Pons (tissue), 1 donor: ENCODE data around the gene USP50.
"Not testable (repeated sequence)": the region's sequence is repeated elsewhere in the genome, so short reads cannot be mapped to it uniquely, and the experiment has no call there.

Experiments
- DNase-seq: peaks from one replicate; pipeline ENCODE4 v3.0.0-alpha.2; 2016; ENCODE audit warnings: low spot score

Gene USP50

DNA sequence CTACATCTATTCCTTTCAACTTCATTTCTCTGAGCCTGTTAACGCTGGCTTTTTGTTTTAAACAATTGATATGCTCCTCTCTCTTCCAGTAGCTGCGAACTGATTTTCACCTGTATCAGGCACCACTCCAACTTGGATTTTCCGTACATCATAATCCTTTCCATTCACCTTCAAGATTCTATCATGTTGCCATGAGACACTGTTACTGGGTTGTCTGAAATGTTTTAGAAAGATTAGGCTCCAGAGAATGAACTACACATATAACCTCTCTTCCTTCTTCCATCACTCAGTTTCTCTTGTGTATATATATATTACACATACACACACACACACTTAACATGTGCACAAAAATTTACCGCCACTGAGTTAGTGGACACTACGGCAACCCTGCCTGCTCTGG, at the start of gene USP50:
Gene USP50 (minus strand): TSS at position 101 of the 400 bp plus-strand sequence. CDS start 141 bp downstream, outside the sequence.
- no peak for DNase-seq

DNA sequence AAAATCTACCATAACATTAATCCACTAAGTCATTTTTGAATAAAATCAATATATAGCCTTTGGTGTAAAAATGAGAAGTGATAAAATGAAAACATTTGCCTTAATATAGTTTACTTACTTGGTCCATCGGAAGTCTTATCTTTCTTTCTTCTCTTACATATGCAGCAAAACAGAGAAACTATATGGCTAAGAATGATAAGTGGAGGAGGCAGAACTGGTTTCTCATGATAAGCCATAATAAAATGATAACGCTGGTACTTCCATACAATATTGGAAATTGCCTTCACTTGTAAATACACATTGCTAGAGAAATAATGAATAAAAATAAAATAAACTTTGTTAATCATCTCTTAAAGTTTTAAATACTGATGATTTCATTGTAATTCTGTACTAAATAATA, 47.8 kb upstream of the USP50 start:
- DNase-seq = no peak

DNA sequence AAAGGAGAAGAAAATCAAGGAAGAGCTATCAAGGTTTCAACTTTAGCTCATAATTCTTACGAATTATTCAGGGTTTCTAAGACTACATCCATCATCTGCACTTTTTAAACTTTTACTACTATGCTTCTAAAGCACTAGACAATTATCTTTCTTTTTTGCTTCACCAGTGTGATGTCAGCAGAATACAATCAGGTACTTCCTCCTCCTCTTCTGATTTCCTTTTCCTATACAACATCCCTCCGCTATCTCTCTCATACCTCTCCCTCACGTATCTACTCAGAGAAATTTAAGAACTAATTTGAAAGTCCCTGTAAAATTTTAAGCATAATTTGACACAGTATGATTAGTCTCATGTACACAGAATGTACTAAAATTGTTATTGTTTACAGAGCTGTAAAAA, 47.3 kb upstream of the USP50 start:
- no peak for DNase-seq

DNA sequence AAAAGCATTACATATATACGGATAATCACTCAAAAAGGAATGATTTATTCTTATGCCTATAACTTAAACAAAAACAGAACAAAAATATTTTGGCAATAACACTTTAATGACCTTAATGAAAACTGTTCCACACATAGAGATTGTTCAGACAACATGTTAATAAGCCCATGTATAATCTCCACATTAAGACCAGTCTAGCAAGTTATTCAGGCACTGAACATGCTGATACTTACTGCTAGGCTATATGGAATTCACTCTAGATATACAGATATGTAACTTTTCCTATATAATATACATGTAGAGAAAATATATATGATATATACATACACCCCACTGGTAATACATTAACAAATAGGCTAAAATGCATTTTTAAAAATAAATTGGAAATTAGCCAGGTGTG, 43.8 kb upstream of the USP50 start:
- no peak for DNase-seq

DNA sequence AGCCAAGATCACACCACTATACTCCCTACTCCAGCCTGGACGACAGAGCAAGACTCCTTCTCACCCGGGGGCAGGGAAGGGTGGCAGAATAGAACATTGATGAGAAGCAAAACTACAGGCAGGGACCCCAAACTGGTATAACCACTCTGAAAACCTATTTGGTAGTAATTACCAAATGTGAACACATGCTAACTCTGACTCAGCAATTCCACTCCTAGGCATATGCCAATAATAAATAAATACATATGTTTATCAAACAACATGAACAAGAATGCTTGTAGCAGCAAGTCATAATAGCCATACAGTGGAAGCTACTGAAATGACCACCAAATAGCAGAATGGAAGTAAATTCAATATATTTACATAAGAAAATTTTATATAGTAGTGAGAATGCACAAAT, 31.0 kb upstream of the USP50 start:
- DNase-seq = no peak

DNA sequence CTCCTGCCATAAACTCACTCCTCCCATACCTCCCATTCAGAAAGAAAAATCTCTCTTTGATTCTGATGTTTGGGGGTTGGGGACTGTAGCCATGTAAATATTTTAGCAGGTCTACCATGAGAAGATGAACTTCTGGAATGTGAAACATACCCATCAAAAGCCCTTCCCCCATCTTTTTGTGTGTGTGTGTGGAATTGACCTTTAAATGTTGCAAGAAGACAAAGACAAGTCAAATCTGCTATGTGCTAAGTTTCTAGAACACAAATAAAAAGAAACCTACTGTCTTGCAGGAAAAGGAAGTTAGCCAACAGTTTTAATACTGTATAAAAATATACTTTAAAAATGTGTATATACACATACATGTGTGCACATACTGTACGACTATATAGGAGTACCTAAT, 29.7 kb upstream of the USP50 start:
- no peak for DNase-seq

DNA sequence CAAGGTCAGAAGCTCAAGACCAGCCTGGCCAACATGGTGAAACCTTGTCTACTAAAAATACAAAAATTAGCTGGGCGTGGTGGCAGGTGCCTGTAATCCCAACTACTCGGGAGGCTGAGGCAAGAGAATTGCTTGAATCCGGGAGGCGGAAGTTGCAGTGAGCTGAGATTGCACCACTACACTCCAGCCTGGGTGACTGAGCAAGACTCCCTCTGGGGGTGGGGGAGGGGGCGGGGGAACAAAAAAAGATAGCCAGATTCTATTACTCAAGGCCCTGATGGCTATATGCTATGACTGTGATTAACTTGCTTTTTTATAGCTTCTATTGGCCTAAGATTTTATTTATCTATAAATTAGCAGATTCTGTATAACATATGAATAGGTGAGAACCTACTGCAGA, 27.4 kb upstream of the USP50 start:
- not testable (repeated sequence) for DNase-seq

DNA sequence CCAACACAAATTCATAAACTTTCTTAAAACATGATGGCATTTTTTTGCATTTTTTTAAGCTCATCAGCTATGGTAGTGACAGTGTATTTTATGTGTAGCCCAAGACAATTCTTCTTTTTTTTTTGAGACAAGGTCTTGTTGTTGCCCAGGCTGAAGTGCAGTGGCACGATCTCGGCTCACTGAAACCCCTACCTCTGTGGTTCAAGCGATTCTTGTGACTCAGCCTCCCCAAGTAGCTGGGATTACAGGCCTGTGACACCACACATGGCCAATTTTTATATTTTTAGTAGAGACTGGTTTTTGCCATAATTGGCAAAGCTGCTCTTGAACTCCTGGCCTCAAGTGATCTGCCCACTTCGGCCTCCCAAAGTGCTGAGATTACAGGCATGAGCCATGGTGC, 17.3 kb upstream of the USP50 start:
- no peak for DNase-seq

DNA sequence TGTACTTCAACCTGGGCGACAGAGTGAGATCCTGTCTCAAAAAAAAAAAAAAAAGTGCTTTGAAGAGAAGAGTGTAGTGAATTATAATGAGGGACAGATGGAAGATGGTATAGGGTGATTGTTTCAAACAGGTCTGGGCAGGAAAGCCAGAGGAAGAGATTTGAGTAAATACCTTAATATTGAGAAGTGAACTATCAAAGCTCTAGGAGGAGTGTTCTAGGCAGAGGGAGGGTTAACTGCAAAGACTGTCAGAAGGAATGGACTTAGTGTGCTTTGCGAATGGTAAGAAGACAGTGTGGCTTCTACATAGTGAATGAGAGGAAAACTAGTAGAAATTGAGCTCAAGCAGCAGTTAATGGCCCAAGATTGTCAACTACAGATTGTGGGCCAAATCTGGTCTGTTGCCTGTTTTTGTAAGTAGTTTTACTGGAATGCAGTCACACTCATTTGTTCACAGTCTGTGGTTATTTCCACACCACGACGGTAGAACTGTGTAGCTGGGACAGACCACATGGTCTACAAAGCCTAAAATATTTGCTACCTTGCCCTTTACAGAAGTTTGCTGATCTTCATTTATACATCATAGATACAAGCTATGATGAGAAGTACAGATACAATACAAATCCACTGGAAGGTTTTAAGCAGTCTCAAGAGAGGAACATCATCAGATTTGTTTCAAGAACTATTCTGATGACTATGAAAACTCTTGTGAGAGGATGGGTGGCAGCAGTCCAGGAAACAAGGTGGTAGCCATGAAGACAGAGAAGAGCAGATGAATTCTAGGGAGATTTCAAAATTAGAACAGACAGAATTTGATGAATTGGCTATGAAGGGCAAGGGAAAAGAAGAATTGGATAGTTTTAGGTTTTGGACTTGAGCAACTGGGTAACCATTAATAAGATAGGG, 16.5 kb upstream of the USP50 start:
- no peak for DNase-seq

DNA sequence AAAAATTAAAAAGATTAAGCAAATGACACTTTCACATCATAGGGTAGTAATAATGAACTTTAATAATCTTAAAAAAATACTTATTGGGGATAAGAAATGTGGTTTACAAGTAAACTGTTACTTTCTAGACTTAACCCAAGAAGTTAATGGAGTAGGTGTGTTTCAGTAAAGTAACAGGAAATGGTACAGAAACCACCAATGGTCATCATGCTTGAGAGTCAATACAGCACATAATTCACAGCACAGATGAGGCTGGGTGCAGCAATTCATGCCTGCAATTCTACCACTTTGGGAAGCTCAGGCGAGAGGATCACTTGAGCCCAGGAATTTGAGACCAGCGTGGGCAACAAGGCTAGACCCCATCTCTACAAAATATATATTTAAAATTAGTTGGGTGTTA, 11.5 kb upstream of the USP50 start:
- DNase-seq = no peak

DNA sequence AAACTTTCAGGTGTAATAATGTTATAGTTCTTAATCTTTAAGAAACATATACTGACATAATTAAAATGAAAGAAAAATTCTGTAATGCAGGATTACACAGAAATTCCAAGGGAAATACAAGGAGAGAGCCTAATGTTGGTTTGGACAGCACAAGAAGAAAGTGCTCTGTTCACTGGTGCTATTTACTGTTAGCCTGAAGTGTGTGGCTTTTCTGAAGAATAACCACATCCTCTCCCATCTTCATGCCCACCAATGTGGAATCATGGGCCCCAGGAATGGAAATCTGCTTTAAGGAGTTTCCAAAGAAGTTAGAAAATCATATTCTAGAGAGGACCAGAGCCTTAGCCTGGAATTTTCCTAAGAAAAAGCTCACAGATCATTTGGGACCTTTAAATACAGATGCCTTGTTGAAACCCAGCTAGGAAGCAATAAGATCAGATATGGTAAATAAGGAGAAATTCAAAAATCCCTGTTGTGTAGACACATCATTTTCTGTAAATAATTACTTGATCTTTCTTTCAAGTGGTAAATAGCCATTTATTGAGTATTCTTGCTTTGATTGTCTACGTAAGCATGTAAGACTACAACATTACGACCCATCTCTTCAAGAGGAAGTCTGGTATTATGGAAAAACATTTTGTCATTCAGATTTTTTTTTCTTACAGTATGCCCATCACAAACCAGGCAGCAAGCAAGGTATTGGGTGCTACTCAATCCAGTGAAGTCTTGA, 10.3 kb upstream of the USP50 start:
- DNase-seq = no peak

DNA sequence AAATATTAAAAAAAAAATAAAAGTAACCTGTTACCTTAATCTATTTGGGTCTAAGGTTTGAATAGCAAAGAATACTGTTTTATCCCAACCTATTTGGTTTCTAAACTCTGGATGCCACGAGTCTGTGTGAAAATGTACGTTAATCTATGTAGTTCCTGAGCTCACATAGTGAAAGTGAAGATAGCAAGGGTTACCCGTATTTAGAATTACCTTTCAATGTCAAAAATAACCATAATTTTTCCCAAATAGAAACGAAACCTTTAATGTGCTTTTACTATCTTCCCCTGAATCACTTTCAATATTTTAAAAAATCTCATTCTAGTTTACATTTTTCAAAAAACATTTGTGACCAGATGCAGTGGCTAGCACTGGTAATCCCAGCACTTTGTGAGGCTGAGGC, 5.8 kb upstream of the USP50 start:
- no peak for DNase-seq

DNA sequence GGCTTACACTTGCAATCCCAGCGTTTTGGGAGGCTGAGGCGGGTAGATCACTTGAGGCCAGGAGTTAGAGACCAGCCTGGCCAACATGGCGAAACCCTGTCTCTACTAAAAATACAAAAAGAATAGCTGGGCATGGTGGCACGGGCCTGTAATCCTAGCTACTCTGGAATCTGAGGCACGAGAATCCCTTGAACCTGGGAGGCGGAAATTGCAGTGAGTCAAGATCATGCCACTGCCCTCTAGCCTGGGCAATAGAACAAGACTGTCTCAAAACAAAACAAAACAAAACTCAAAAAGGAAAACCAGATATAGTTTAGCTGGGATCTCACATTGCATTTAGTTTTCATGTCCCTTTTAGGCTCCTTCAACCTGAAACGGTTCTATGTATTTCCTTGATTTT, 2.9 kb upstream of the USP50 start:
- no peak for DNase-seq

DNA sequence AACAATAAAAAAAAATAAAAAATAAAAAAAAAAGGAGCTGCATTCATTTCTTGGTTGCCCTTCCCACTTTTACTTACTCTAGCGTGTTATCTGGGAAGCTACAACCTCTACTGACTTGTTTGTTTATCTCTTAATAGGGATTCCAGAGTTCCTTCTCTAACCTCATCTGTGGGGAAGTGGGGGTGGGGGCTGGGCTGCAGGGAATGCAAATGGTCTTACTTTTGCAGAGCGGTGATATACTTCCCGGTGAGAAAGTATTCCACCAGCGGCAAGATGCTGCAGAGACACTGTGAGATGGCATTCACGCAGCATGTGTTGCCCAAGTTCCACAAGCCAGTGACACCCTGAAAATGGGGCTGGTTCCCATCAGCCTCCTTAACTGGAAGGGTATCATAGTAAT, 2.1 kb downstream of the USP50 start:
- DNase-seq = no peak

DNA sequence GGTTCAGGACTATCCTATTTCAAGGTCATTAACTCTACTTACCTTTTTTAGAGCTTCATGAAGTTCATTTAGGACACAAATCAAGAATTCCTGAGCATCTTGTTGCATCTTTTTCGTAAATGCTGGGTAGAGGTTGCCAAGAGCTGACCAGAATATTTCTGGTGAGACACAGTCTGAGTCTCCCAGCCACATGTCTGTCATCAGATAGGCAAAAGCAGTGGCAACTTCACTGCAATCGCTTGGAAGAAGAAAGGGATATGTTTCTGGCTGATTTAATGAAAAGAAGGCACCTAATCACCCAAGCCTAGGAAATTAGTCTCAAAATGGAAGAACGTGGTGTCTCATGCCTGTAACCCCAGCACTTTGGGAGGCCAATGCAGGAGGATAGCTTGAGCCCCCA, 2.9 kb downstream of the USP50 start:
- no peak for DNase-seq

DNA sequence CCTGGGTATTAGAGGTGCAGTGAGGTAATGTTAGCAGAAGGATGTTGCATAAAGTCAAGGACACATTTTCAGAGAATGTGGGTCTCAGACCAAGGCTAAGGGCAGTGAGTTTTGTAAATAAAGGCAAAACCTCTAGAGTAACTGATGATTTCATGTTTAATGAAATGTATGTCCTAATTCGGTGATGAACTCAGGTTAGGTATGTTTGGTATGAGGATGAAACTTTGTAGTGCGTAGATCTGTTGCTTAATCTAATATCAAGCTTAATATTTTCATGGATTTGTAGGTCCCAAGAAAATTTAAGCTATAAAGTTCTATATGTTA, 3.6 kb downstream of the USP50 start:
- no peak for DNase-seq

DNA sequence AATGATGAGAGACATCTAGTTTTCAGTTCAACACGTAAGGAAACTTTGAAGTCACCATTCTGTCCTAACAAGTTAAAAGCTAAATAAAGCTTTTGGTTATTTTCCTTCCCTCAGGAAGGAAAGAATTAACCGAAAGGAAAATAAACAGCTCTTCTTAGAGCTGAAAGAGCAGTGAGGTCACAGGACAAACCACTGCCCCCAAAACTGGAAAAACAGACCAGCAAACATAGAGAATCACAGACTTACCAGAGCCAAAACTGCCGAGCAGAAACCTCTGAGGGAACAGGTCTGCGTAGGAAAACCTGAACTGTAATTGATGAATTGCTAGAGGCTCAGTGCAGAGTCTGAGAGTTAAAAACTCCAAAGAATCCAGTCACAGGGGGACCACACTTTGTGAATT, 14.7 kb downstream of the USP50 start:
- no peak for DNase-seq

DNA sequence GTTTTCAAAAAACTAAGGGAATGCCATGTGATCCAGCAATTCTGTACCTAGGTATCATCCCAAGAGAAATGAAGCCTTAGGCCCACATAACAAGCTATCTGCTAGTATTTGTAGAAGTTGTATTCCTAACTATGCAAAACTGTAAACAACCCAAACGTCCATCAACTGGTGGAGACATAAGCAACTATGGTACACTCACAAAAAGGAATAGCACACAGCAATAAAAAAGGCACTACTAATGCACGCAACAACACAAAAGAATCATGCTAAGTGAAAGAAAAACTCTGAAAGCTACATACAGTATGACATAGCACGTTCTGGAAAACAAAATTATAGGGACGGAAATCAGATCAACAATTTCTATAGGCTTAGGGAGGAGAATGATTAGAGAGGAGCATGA, 15.3 kb downstream of the USP50 start:
- DNase-seq = no peak

DNA sequence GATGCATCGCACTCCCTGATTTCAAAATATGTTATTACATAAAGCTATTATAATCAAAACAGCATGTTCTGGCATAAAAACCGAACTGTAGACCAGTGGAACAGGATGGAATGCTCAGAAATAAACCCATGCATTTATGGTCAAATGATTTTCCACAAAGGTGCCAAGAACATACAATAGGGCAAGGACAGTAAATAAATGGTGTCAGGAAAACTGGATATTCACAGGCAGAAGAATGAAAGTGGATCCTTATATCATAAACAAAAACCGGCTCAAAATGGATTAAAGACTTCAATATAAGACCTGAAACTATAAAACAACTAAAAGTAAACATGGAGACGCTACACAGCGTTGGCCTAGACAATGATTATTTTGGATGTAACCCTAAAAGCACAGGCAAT, 22.6 kb downstream of the USP50 start:
- DNase-seq = no peak

DNA sequence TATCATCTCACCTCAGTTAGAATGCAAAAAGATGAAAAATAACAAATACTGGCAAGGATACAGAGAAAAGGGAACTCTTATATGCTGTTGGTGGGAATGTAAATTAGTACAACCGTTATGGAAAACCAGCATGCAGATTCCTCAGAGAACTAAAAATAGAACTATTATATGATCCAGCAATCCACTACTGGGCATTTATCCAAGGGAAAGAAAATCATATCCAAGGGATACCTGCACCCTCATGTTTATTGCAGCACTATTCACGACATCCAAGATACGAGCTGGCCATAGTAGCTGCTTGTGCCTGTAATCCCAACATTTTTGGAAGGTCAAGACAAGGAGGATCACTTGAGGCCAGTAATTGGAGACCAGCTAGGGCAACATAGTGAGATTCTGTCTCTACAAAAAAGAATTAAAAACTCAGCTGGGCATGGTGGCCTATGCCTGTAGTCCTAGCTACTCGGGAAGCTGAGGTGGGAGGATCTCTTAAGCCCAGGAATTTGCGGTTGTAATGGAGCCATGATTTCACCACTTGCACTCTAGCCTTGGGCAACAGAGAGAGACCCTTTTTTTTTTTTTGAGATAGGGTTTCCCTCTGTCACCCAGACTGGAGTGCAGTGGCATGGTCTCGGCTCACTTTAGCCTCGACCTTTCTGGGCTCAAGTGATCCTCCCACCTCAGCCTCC, 26.6 kb downstream of the USP50 start:
- DNase-seq = no peak

DNA sequence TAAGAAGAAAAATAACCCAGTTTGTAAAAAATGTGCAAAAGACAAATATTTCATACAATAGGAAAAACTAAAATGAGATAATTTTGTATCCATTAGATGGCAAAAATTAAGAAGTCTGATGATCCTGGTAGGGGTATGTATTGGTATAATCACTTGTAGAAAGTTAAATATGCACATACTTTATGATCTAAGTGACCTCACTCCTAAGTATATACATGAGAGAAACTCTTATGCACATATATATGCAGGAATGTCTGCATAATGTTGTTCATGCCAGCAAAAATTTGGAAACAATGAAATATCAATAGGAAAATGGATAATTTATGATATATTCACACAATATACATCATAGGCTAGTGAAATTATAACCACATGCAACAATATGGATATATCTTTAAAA, 33.5 kb downstream of the USP50 start:
- no peak for DNase-seq

DNA sequence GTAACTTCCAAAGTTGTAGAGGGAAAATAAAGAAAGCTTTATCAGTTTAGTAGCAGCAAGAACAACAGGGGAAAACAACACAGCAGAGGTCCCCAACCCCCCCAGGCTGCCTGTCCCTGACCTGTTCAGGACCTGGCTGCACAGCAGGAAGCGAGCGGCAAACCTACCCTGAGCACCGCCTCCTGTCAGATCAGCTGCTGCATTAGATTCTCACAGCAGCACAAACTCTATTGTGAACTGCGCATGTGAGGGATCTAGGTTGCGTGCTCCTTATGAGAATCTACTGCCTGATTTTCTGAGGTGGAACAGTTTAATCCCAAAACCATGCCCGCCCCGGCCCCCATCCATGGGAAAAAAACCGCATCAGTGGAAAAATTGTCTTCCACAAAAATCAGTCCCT, 40.3 kb downstream of the USP50 start:
- DNase-seq = no peak

DNA sequence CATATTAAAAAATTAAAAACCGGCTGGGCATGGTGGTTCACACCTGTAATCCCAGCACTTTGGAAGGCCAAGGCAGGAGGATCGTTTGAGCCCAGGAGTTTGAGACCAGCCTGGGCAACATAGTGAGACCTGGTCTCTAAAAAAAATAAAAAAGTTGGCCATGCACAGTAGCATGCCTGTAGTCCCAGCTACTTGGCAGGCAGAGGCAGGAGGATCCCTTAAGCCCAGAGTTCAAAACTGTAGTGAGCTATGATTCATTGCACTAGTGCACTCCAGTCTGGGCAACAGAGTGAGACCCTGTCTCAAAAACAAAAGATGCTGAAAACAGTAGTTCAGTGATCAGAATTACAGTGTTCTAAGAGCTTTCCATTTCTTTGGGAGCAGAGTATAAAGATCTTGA, 40.8 kb downstream of the USP50 start:
- not testable (repeated sequence) for DNase-seq
